H9 (cell line): ENCODE results near the gene PCDHGA6. TPM values are rescaled to one million over a fixed set of nuclear protein-coding genes. Genes with fewer than 3 reads are reported as not detected.

ENCODE experiments used
- DNase-seq: peaks from one replicate; pipeline ENCODE4 v3.0.0-alpha.2; 2017
- H2AFZ ChIP-seq: one replicate; pipeline ENCODE4 v1.6.1; 2013; ENCODE audit warnings: mild to moderate bottlenecking, low read length, control low read depth, moderate library complexity
- H2AK5ac ChIP-seq: 2 replicates; pipeline ENCODE4 v1.6.1; 2013; ENCODE audit warnings: low read length, control low read depth, mixed read lengths; ENCODE audit not compliant: insufficient read length
- H2BK120ac ChIP-seq: one replicate; pipeline ENCODE4 v1.6.1; 2013; ENCODE audit warnings: low read depth, mild to moderate bottlenecking, low read length, control low read depth, inconsistent platforms; ENCODE audit not compliant: poor library complexity, severe bottlenecking
- H2BK12ac ChIP-seq: 2 replicates; pipeline ENCODE4 v1.6.1; 2013; ENCODE audit warnings: low read length, control low read depth, mixed read lengths, low read depth; ENCODE audit not compliant: insufficient read length
- H2BK15ac ChIP-seq: 2 replicates; pipeline ENCODE4 v1.6.1; 2013; ENCODE audit warnings: low read depth, low read length, control low read depth
- H2BK20ac ChIP-seq: one replicate; pipeline ENCODE4 v1.6.1; 2013; ENCODE audit warnings: low read depth, mild to moderate bottlenecking, low read length, control low read depth, inconsistent platforms; ENCODE audit not compliant: poor library complexity, severe bottlenecking
- H2BK5ac ChIP-seq: 2 replicates; pipeline ENCODE4 v1.6.1; 2013; ENCODE audit warnings: low read length, control low read depth, mixed read lengths; ENCODE audit not compliant: insufficient read length
- H3K14ac ChIP-seq: 2 replicates; pipeline ENCODE4 v1.6.1; 2013; ENCODE audit warnings: low read length, control low read depth; ENCODE audit not compliant: insufficient read depth
- H3K18ac ChIP-seq: 2 replicates; pipeline ENCODE4 v1.6.1; 2013; ENCODE audit warnings: low read depth, mild to moderate bottlenecking, mixed read lengths, low read length, control low read depth; ENCODE audit not compliant: insufficient read length
- H3K23ac ChIP-seq: 2 replicates; pipeline ENCODE4 v1.6.1; 2013; ENCODE audit warnings: low read length, control low read depth, mixed read lengths, low read depth; ENCODE audit not compliant: insufficient read length
- H3K23me2 ChIP-seq: 2 replicates; pipeline ENCODE4 v1.6.1; 2013; ENCODE audit warnings: low read depth, mild to moderate bottlenecking, mixed read lengths, low read length, control low read depth; ENCODE audit not compliant: insufficient read length, poor library complexity, severe bottlenecking
- H3K27ac ChIP-seq: 2 replicates; pipeline ENCODE4 v1.5.1; 2013; ENCODE audit warnings: low read length, control low read depth, mixed read lengths, low read depth; ENCODE audit not compliant: insufficient read length
- H3K27me3 ChIP-seq: 2 replicates; pipeline ENCODE4 v1.6.1; 2013; ENCODE audit warnings: low read length, control low read depth, inconsistent platforms; ENCODE audit not compliant: insufficient read depth
- H3K4ac ChIP-seq: 2 replicates; pipeline ENCODE4 v1.6.1; 2013; ENCODE audit warnings: low read depth, mild to moderate bottlenecking, control low read depth, inconsistent platforms, low read length, moderate library complexity
- H3K4me1 ChIP-seq: 2 replicates; pipeline ENCODE4 v1.6.1; 2013; ENCODE audit warnings: low read length, control low read depth, inconsistent platforms; ENCODE audit not compliant: insufficient read depth
- H3K4me2 ChIP-seq: 2 replicates; pipeline ENCODE4 v1.6.1; 2013; ENCODE audit warnings: low read length, control low read depth, mixed read lengths; ENCODE audit not compliant: insufficient read length, insufficient read depth
- H3K56ac ChIP-seq: 2 replicates; pipeline ENCODE4 v1.6.1; 2013; ENCODE audit warnings: low read depth, mild to moderate bottlenecking, mixed read lengths, low read length, control low read depth; ENCODE audit not compliant: insufficient read length
- H3K79me1 ChIP-seq: 2 replicates; pipeline ENCODE4 v1.6.1; 2013; ENCODE audit warnings: low read depth, mild to moderate bottlenecking, moderate library complexity, low read length, control low read depth, inconsistent platforms; ENCODE audit not compliant: insufficient read depth, poor library complexity, severe bottlenecking
- H3K79me2 ChIP-seq: 2 replicates; pipeline ENCODE4 v1.6.1; 2013; ENCODE audit warnings: low read length, control low read depth, inconsistent platforms; ENCODE audit not compliant: insufficient read depth
- H3K9ac ChIP-seq: 2 replicates; pipeline ENCODE4 v1.6.1; 2013; ENCODE audit warnings: low read length, control low read depth, mixed read lengths; ENCODE audit not compliant: insufficient read length; ENCODE audit errors: extremely low read depth
- H3K9me3 ChIP-seq: one replicate; pipeline ENCODE4 v1.6.1; 2013; ENCODE audit warnings: low read depth, low read length, inconsistent platforms; ENCODE audit not compliant: control insufficient read depth
- H3T11ph ChIP-seq: one replicate; pipeline ENCODE4 v1.6.1; 2013; ENCODE audit warnings: mild to moderate bottlenecking, low read length, control low read depth, inconsistent platforms
- H4K20me1 ChIP-seq: one replicate; pipeline ENCODE4 v1.6.1; 2013; ENCODE audit not compliant: control insufficient read depth, insufficient read length, insufficient read depth
- H4K5ac ChIP-seq: 2 replicates; pipeline ENCODE4 v1.6.1; 2013; ENCODE audit warnings: low read depth, mild to moderate bottlenecking, mixed read lengths, low read length, control low read depth; ENCODE audit not compliant: insufficient read length
- H4K8ac ChIP-seq: replicated peaks from 2 replicates; pipeline ENCODE4 v1.6.1; 2013; ENCODE audit warnings: low read length, control low read depth, mixed read lengths, low read depth; ENCODE audit not compliant: insufficient read length
- H4K91ac ChIP-seq: 2 replicates; pipeline ENCODE4 v1.6.1; 2013; ENCODE audit warnings: low read depth, mild to moderate bottlenecking, moderate library complexity, mixed read lengths, low read length, control low read depth; ENCODE audit not compliant: insufficient read length
- H3K27ac Mint-ChIP-seq, 3 experiments: 2 replicates in 2 of 3; 3 replicates in 1 of 3; pipeline ENCODE4 v1.8.0; 2020 to 2021; ENCODE audit warnings: mixed read lengths in 3 of 3, mild to moderate bottlenecking in 1 of 3, moderate library complexity in 1 of 3
- H3K27me3 Mint-ChIP-seq: 2 replicates; pipeline ENCODE4 v1.8.0; 2021; ENCODE audit warnings: low read depth, mild to moderate bottlenecking, moderate library complexity, mixed read lengths
- H3K36me3 Mint-ChIP-seq, 3 experiments: 2 replicates in 2 of 3; 3 replicates in 1 of 3; pipeline ENCODE4 v1.8.0; 2020 to 2021; ENCODE audit warnings: low read depth in 3 of 3, mixed read lengths in 3 of 3; ENCODE audit not compliant: insufficient read depth in 1 of 3
- H3K4me1 Mint-ChIP-seq, 2 experiments: 2 replicates each; pipeline ENCODE4 v1.8.0; 2020; ENCODE audit warnings: mixed read lengths in 2 of 2
- H3K4me3 Mint-ChIP-seq, 2 experiments: 2 replicates in 1 of 2; 3 replicates in 1 of 2; pipeline ENCODE4 v1.8.0; 2020 to 2021; ENCODE audit warnings: mild to moderate bottlenecking in 2 of 2, mixed read lengths in 2 of 2, moderate library complexity in 1 of 2
- H3K9me3 Mint-ChIP-seq, 2 experiments: 2 replicates in 1 of 2; 3 replicates in 1 of 2; pipeline ENCODE4 v1.8.0; 2020; ENCODE audit warnings: mild to moderate bottlenecking in 2 of 2, mixed read lengths in 2 of 2, moderate library complexity in 1 of 2
- WGBS: extraction: QIAGEN DNeasy Blood & Tissue Kit; methylation state at CpG from one replicate; pipeline ENCODE4 v1.1.7; 2013; ENCODE audit warnings: missing lambda C conversion rate, low lambda C conversion rate, mixed read lengths; ENCODE audit not compliant: insufficient read length; ENCODE audit errors: extremely low coverage; 5-methylcytosine and 5-hydroxymethylcytosine counted together
- total RNA-seq: library from RNA; stranded (reverse); gene quantifications from 2 replicates; pipeline ENCODE4 v1.2.1, GENCODE V29; 2021
- TF ChIP-seq, protein P1 (sequence below): fragments of 200-600 bp; sonication (generic); conservative IDR thresholded peaks from 3 replicates; pipeline ENCODE4 v1.8.0; 2021; ENCODE audit warnings: antibody characterized with exemption, mild to moderate bottlenecking

PCDHGA6 gene
- total RNA-seq, 1 experiment from 2014 or later = 1.7 TPM

GRCh38 chr5:141359790-141360426, 13.8 kb upstream of the PCDHGA6 start, which contains the start of gene PCDHGB2:
PCDHGB2 (plus strand) TSS chr5:141359994; CDS start chr5:141360136, 142 bp downstream.
- Histone ChIP-seq H2BK5ac (no peak within 1 kb of the TSS), H3K23ac (no peak within 1 kb of the TSS), H2BK12ac (no peak within 1 kb of the TSS), H3K27me3 (no peaks in the 10 kb centered on the region), H2AFZ (no peak within 1 kb of the TSS), H3K4ac (no peak within 1 kb of the TSS), H3K4me1 (no peaks in the 10 kb centered on the region), H3K9me3 (peaks cover 29% of the 10 kb centered on the region), H4K20me1 (no peaks in the 10 kb centered on the region), H3K9ac (no peak within 1 kb of the TSS), H3K79me1 (no peaks in the 10 kb centered on the region), H4K5ac (no peak within 1 kb of the TSS), H4K91ac (no peak within 1 kb of the TSS), H3K27ac (no peak within 1 kb of the TSS), H3K14ac (no peak within 1 kb of the TSS), H3T11ph (no peak within 1 kb of the TSS), H3K23me2 (no peaks in the 10 kb centered on the region), H2BK20ac (no peak within 1 kb of the TSS), H3K18ac (no peak within 1 kb of the TSS), H4K8ac (no peak within 1 kb of the TSS), H2BK120ac (no peak within 1 kb of the TSS), H3K56ac (no peak within 1 kb of the TSS), H2AK5ac (no peak within 1 kb of the TSS), H3K4me2 (no peak within 1 kb of the TSS), H3K79me2 (no peaks in the 10 kb centered on the region), H2BK15ac (no peak within 1 kb of the TSS)
- H3K9me3 Mint-ChIP-seq = peaks cover 70 to 71% of the 10 kb centered on the region in 2 experiments
- H3K36me3 Mint-ChIP-seq = peaks cover 40 to 72% (median 63%) of the 10 kb centered on the region in 3 experiments
- H3K27me3 Mint-ChIP-seq = peaks cover 3% of the 10 kb centered on the region
- peak; percentile 50 for DNase-seq
- peak within 1 kb of the TSS in 1 of 2 experiments; percentile 53; a peak in 4 of 5 replicates for H3K4me3 Mint-ChIP-seq
- peak within 1 kb of the TSS in 2 of 3 experiments; percentile 7 to 83; a peak in 2 of 7 replicates for H3K27ac Mint-ChIP-seq
- TF ChIP-seq, protein P1, sequence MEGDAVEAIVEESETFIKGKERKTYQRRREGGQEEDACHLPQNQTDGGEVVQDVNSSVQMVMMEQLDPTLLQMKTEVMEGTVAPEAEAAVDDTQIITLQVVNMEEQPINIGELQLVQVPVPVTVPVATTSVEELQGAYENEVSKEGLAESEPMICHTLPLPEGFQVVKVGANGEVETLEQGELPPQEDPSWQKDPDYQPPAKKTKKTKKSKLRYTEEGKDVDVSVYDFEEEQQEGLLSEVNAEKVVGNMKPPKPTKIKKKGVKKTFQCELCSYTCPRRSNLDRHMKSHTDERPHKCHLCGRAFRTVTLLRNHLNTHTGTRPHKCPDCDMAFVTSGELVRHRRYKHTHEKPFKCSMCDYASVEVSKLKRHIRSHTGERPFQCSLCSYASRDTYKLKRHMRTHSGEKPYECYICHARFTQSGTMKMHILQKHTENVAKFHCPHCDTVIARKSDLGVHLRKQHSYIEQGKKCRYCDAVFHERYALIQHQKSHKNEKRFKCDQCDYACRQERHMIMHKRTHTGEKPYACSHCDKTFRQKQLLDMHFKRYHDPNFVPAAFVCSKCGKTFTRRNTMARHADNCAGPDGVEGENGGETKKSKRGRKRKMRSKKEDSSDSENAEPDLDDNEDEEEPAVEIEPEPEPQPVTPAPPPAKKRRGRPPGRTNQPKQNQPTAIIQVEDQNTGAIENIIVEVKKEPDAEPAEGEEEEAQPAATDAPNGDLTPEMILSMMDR = peak; percentile 75
- no CpG with 5 or more reads among the region's 24 CpGs for WGBS
- peaks cover 7 to 15% of the 10 kb centered on the region in 2 experiments; a peak in 3 of 4 replicates for H3K4me1 Mint-ChIP-seq
